Activated T-cell treated with anti-CD3 and anti-CD28 coated beads for 4 hours (primary cell): ENCODE data around the gene ITLN1.
A peak's percentile ranks its signal among the peaks of the same experiment; 100 is the strongest.
"Not testable (repeated sequence)": the region's sequence is repeated elsewhere in the genome, so short reads cannot be mapped to it uniquely, and the experiment has no call there.

Source experiments
- DNase-seq: peaks from one replicate; pipeline ENCODE4 v3.0.0-alpha.2; 2020

The ITLN1 gene

DNA sequence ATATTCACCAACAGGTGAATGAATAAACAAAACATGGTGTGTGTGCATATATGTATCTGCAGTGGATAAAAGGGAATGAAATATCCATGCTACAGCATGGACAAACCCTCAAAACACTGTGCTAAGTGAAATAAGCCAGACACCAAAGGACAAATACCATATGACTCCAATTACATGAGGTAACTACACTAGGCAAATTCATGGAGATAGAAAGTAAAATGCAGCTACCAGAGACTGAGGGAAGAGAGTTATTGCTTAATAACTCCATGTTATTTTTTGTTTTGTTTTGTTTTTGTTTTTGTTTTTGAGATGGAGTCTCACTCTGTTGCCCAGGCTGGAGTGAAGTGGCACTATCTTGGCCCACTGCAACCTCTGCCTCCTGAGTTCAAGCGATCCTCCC lies 2.4 kb downstream of the ITLN1 start:
- DNase-seq: no peak

DNA sequence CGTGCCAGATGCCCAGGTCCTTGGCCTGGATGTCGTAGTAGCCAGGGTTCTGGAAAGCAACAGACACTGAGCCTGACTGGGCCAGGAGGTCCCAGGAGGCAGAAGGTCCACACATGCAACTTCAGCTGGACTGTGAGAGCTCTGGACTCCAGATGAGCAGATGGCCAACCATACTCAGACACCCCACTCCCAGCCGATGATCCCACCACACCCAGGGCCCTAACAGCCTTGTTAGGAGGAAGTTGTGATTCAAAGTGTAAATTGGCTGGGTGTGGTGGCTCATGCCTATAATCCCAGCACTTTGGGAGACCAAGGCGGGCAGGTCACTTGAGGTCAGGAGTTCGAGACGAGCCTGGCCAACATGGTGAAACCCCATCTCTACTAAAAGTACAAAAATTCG lies 3.7 kb downstream of the ITLN1 start:
- DNase-seq: not testable (repeated sequence)

- no peak for DNase-seq
Observed at GRCh38 chr1:160880216-160880615, 4.8 kb downstream of the ITLN1 start.

GRCh38 chr1:160879056-160879455 lies 5.9 kb downstream of the ITLN1 start:
- DNase-seq: no peak

DNA sequence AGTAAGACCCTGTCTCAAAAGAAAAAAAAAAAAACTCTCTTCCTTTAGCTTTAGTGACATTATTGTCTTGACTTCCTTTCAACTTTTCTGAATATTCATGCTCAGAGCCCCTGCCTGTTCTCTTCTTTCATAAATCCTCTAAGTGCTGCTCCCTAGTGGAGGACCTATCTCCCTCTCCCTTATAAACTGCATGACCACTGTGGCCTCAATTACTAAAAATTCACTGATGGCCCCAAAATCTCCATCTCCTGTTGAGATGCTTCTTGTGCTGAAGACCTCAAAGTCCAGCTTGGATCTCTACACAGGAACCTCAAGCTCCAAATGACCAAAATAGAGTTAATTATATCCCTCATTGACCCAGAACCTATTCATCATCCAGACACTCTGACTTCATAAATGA lies 7.8 kb downstream of the ITLN1 start:
- DNase-seq: no peak

DNA sequence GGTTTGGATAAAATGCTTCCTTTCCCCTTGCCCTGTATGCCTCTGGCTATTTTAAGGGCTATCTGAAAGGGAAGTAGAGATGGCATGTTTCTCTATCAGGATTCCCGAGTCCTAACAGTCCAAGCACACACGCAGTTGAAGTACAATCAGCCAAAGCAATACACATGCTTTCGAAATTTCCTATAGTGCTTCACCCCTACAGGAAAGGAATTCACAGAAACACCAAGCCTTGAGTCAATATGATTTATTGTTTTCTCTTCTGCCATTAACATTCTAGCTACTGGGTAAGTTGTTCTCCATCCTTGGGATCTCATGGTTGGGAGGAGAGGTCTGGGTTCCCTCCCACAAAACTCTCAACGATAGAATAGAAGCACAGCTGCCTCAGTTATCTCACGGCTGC lies 8.7 kb downstream of the ITLN1 start:
- DNase-seq: no peak

DNA sequence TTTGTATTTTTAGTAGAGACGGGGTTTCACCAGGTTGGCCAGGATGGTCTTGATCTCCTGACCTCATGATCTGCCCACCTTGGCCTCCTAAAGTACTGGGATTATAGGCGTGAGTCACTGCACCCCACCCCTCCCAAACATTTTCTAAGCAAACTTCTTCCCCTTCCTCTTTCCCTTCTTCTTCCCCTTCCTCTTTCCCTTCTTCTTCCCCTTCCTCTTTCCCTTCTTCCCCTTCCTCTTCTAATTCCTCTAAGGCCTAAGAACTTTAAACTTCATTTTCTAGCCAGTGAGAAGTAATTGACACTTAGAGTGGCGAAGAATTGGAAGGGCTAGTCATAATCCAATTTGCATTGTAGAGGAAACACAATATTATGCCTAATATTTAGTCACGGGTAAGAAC lies 9.4 kb downstream of the ITLN1 start:
- not testable (repeated sequence) for DNase-seq

- DNase-seq: no peak
Observed at GRCh38 chr1:160874935-160875334, 10.0 kb downstream of the ITLN1 start.

GRCh38 chr1:160868141-160868540 lies 16.8 kb downstream of the ITLN1 start:
- no peak for DNase-seq

- not testable (repeated sequence) for DNase-seq
Observed at GRCh38 chr1:160867651-160868050, 17.3 kb downstream of the ITLN1 start.

GRCh38 chr1:160866695-160867260 lies 18.2 kb downstream of the ITLN1 start:
- no peak for DNase-seq

DNA sequence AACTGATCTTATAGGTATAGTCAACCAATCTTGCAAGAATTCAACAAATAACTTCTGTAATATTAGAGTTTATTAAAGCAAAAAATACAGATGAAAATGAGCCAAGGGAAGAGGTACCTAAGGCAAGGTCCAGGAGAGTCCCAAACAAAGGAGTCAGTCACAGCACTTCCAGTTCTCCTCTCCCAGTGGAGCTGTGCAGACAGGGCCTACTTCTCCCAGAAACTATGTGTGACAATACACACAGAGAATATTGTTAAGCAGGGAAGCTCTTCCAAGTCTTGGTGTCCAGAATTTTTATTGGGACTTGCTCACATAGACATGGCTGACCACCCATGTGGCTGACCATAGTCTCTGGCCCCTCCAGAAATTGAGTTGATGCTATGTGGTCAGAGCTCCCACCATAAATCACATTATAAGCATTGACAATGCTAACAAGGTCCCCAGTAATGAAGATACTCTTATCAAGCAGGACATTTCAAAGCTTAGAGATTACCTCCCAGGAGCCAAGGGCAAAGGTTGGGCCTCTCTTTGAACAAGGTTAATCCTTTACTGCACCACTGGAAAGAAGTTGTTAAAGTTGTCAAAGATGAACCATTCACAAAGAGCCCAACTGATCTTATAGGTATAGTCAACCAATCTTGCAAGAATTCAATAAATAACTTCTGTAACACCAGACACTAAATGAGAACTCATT lies 18.8 kb downstream of the ITLN1 start:
- DNase-seq: no peak

DNA sequence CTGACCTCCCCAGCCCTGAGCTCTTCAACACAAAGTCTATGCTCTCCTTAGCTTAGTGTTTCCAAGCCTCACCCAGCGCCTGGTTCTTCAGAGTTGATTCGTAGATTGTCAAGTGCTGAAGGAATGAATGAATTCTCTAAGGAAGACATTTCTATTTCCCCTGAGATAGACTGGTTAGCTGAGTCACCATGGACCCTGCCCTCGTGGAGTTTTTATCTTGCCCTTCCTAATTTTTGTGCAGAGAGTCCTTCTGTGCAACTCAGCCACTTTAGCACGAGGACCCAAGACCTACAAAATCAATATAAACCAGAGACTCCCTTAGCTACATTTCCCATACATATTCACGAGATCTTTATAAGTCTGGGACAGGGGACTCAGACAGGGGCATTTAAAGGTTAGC lies 19.6 kb downstream of the ITLN1 start:
- DNase-seq: no peak

DNA sequence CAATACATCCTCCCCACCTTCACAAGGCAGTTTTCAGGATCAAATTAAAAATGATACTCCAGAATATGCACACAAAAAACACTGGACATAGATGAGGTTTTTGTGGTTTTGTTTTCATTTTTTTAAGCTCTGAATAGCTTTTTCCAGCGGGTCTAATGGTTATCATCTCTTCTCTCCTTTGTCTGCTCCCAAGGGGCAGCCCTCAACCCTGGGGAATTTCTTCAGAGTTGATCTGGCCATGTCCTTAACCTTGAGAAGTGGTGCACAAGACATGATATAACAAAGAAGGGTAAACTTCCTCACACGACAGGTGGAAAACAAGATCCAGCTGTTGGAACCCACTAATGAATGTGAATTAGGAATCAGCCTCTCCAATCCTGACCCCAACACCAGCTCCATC lies 20.8 kb downstream of the ITLN1 start:
- DNase-seq: no peak

- DNase-seq: no peak
Observed at GRCh38 chr1:160863774-160864131, 21.2 kb downstream of the ITLN1 start.

- DNase-seq: no peak
Observed at GRCh38 chr1:160863061-160863773, 21.8 kb downstream of the ITLN1 start.

GRCh38 chr1:160862203-160863060 lies 22.5 kb downstream of the ITLN1 start, which contains the start of gene CD244:
Gene CD244 (minus strand): TSS chr1:160862887. CDS start chr1:160862677, 210 bp downstream.
- peak; percentile 21 for DNase-seq

DNA sequence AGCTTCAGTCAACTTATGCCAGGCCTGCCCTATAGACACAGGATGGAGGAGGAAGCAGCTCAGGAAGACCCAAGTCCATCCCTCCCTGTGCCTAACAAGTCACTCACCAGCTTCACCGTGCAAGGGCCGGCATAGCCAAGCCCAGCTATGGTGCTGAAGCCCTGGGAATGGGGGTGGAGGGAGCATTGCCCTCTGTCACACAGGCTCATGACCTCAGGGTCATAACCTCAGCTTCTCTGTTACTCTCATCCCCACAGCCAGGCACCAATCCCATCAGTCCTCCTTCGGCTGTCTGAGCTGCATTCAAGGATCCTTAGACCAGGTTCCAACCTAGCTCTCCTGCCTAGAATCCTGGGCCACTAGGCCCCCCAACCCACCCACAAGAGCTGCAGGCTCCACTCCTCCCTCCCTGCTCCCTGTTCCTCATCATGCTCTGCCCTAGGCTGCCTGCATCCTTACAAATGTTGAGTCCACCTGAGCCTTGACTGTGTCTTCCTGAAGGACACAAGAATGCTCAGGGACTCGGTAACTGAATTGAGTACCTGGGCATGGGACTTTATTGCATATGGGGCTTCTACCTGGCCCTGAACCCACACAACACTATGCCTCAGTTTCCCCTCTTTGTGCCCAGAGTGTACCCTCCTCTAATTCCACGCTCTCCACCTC lies 24.0 kb downstream of the ITLN1 start:
- DNase-seq: no peak

GRCh38 chr1:160859166-160859565 lies 25.8 kb downstream of the ITLN1 start:
- DNase-seq: no peak

DNA sequence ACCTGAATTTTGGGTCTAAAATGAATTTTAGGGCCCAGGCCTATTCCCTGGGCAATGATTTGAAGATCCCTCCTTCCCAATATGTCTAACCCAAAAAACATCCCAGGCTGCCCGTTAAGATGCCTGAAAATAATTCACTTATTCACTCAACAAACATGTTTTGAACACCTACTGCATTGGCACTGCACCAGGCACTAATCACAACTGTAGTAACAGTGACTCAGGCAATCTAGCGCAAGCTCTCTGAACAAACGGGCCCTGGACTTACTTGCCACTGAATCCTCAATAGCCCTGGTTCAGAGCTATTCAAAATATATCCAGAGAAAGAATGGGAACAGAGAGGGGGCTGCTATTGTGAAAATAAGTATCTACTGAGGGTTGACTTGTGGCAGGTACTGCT lies 26.5 kb downstream of the ITLN1 start:
- DNase-seq: no peak

- no peak for DNase-seq
Observed at GRCh38 chr1:160858097-160858496, 26.9 kb downstream of the ITLN1 start.

GRCh38 chr1:160855181-160855981 lies 29.6 kb downstream of the ITLN1 start:
- no peak for DNase-seq
